HG03460 (cell line): ENCODE results near the gene TOX2.
A peak's percentile ranks its signal among the peaks of the same experiment; 100 is the strongest.

Experiments
- ATAC-seq: cut with Tn5 transposase; IDR thresholded peaks from one replicate; pipeline ENCODE4 v1.9.1; 2021; ENCODE audit not compliant: unreplicated experiment

The TOX2 gene

GRCh38 chr20:44053046-44053445 is 138.4 kb downstream of the TOX2 start:
- ATAC-seq, result no peak

DNA sequence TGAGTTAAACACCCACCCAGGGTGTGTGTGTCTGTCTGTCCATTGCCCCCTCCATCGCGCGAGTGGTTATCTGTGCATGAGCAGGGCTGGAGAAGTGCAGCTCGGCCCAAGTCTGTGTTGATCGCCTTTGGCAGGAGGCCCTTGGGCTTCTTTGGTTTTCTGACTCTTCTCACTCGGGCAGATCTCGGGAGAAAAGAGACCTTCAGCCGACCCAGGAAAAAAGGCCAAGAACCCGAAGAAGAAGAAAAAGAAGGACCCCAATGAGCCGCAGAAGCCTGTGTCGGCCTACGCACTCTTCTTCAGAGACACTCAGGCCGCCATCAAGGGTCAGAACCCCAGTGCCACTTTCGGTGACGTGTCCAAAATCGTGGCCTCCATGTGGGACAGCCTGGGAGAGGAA is 139.5 kb downstream of the TOX2 start:
- ATAC-seq, result no peak

DNA sequence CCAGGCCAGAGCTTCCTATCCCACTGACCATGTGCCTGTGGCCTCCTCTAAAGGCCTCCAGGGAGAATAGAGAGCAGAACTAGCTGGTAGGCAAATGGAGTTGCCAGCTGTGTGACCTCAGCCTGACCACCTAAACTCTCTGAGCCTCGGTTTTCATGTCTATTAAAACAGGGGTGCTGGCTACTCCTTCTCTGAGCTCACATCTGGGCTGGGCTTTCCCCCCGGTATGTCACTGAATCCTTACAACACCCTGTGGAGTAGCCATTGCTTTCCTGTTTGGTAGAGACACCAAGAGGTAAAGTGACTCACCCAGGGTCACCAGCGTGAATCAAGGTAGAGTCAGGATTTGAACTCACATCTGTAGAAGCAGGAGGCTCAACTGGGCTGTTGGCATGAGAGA is 140.2 kb downstream of the TOX2 start:
- ATAC-seq, result no peak

DNA sequence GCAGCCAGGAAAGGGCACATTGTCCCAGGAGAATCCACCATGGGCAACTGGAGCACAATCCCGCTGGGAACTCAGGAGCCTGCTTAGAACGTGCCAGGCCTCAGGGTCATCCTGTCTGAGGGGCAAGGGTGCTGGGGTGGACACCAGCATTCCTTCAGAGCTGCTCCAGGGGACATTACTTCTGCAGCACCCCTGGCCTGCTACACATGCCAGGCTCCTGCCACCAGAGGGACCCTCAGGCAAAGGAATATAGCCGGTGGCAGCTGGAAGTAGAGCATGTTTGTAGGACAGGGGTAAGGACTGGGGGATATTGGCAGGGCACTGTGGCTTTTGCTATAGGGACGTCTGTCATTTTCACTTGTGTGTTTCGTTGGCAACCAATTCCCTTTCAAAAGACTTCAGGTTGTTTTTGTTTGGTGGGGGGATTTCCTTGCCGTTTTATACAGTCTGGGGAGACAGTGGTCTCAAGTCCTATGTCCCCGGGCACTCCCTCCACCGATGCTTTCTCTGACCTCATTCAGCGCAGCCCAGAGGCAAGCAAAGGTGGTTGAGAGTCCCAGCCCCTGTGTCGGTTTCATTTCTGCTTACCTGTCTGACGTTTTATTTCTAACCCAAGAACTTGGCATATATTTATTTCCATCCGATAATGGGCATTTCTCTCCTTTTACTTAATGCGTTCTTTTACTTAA is 141.5 kb downstream of the TOX2 start:
- no peak for ATAC-seq

DNA sequence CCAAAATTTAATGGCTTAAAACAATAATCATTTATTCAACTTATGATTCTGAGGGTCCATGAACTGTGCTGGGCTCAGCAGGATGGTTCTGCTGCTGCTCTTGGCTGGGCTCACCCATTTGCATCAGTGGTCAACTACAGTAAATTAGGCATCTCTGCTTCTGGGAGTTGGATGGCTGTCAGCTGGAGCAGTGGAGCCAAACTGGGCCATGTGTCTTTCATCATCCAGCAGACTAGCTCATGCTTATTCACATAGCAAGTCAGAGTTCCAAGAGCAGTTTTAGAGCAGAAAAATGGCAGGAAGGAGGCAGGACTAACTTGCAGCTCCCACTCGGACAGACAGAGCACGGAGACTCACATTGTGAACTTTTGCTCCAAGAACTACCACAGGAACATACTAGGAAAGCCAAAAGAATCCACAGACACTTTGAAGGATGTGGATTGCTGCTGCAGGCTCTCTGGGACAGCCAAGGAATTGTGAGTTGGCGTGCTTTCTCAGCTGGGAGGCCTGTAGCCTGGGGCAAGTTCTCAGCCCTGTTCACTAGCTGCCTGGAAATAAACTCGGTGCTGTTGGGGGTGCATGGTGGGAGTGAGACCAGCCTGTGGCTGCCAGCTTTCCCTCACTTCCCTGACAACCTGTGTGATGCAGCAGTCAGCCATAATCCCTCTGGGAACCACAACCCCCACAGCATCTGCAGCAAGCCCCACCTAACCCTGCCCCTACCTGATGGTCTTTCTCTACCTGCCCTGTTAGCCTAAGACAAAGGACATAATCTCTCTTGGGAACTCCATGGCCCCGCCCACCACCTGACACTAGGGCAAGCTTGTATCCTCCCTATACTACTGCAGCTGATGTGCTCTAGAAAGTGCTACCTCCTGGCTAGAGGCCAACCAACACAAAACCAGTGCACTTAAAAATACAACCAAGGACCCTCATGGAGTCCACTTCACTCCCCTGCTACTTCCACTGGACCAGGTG is 143.3 kb downstream of the TOX2 start:
- no peak for ATAC-seq

- ATAC-seq, result no peak
Observed at GRCh38 chr20:44064501-44065400, 150.1 kb downstream of the TOX2 start.

- no peak for ATAC-seq
Observed at GRCh38 chr20:44065401-44066340, 151.0 kb downstream of the TOX2 start.

DNA sequence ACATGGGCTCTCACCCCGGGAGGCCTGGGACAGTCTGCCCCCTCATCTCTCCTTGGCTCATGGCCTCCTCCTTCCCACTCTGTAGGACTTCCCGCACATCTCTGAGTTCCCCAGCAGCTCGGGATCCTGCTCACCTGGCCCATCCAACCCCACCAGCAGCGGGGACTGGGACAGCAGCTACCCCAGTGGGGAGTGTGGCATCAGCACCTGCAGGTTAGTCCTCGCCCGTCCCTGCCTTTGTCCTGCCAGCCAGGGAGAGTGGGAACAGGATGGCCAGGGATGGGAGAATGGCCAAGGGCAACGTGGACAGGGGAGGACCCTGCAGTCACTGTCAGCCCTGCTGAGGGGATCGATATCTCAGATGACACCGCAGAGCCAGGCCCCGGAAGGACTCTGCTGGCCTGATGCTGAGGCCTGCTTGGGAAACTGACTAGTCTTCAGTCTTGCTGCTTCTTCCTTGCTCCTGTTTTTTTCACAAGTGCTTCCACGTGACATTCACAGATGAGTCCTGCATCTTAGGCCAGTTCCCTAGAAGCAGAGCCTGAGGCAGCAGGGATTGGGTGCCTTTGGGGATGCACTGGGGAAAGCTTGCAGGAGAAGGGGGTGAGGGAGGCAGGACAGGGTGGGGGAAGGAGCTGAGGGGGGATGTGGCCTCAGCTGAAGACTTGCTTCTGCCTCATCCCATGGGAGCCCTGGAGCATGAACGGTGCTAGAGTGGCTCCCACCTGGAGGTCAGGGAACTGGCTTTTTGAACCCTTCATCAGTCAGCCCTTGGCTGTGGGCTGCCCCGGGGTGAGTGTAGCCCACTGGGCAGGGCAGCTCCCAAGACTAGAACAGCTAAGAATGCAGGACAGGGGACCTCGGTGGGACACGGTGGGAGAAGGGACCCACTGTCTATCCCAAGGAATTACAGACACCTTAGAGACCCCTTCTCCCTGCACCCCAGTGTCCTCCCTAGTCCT is 152.3 kb downstream of the TOX2 start:
- ATAC-seq, result no peak

GRCh38 chr20:44067650-44068081 is 153.0 kb downstream of the TOX2 start:
- ATAC-seq, result no peak

- ATAC-seq, result no peak
Observed at GRCh38 chr20:44068316-44069201, 153.9 kb downstream of the TOX2 start.

GRCh38 chr20:44069203-44070011 is 154.8 kb downstream of the TOX2 start:
- ATAC-seq, result peak; percentile 44

- no peak for ATAC-seq
Observed at GRCh38 chr20:44070139-44070900, 155.7 kb downstream of the TOX2 start.

DNA sequence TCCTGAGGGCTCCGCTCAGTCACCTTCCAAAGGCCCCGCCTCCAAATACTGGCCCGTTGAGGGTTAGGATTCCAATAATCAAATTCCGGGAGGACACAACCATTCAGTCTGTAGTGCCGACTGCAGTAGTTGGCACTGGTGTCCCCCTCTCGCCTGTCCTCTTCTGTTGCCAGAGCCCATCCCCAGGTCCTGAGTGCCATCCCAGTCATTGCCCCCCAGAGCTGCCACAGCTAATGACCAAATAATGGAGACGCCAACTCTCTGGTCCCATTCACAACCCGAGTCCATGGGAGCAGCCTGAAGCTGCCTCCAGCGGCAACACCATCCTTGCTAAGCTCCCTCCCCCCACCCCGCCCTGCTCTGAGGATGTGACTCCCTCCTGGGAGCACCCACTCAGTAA is 156.4 kb downstream of the TOX2 start:
- no peak for ATAC-seq

GRCh38 chr20:44071526-44072111 is 157.0 kb downstream of the TOX2 start:
- no peak for ATAC-seq

DNA sequence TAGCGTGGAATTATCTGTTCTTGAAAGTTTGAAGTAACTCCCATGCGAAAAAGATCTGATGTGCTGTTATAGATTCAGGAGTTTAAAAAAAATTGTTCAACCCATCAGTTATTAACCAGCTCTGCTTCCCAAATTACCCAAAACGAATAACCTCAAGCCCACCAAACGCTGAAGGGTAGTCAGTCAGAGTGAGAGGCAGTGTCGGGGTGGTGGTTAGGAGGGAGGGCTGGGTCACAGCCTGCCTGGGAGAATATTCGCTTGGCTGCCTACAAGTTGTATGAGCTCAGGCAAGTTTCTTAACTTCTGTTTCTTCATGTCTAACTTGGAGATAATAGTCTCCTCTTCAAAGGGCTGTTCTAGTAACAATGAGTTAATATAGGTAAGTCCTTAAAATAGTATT is 157.7 kb downstream of the TOX2 start:
- ATAC-seq, result no peak
